Suprapubic skin (tissue), 3 donors: ENCODE data around the gene C1orf52.

ENCODE experiments used
- POLR2A ChIP-seq, 2 donors: fragments of 450-650 bp; IDR thresholded peaks; one replicate each; pipeline ENCODE4 v1.6.1; 2017; ENCODE audit warnings: antibody characterized with exemption in 2 of 2, mild to moderate bottlenecking in 2 of 2, moderate library complexity in 2 of 2
- TF ChIP-seq, protein P1 (sequence below), 2 donors: fragments of 200-600 bp in 1 of 2; fragments of 450-650 bp in 1 of 2; sonication (generic) in 1 of 2; IDR thresholded peaks; one replicate each; pipeline ENCODE4 v1.5.1; 2016 to 2019; ENCODE audit warnings: antibody characterized with exemption in 2 of 2, mild to moderate bottlenecking in 1 of 2, moderate library complexity in 1 of 2

DNA sequence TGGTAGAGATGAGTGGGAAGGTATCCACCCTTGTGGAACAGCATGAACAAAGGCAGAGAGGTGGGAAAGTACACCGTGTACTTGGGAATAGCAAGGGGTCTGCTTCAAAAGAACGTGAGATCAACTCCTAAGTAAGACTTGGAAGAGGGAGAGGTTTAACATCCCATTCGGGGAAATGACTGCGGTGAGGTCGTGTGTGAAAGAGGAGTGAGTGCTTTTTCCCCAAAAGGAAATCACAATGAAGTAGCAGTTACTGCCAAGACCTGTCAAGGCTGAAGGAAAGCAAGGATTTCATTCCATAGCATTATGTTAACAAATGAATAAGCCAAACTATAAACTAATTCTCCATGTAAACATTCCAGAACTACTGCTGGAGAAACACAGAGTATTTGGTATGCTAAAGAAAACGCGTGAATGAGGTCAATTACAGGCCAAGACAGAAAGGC lies 38.7 kb downstream of the C1orf52 start:
- TF ChIP-seq, protein P1, sequence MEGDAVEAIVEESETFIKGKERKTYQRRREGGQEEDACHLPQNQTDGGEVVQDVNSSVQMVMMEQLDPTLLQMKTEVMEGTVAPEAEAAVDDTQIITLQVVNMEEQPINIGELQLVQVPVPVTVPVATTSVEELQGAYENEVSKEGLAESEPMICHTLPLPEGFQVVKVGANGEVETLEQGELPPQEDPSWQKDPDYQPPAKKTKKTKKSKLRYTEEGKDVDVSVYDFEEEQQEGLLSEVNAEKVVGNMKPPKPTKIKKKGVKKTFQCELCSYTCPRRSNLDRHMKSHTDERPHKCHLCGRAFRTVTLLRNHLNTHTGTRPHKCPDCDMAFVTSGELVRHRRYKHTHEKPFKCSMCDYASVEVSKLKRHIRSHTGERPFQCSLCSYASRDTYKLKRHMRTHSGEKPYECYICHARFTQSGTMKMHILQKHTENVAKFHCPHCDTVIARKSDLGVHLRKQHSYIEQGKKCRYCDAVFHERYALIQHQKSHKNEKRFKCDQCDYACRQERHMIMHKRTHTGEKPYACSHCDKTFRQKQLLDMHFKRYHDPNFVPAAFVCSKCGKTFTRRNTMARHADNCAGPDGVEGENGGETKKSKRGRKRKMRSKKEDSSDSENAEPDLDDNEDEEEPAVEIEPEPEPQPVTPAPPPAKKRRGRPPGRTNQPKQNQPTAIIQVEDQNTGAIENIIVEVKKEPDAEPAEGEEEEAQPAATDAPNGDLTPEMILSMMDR (IDR thresholded peaks at IDR 0.05): no peak
- TF ChIP-seq POLR2A (IDR thresholded peaks at IDR 0.05): no peak
